ENCODE results near the gene YRDC.

Gene YRDC

DNA sequence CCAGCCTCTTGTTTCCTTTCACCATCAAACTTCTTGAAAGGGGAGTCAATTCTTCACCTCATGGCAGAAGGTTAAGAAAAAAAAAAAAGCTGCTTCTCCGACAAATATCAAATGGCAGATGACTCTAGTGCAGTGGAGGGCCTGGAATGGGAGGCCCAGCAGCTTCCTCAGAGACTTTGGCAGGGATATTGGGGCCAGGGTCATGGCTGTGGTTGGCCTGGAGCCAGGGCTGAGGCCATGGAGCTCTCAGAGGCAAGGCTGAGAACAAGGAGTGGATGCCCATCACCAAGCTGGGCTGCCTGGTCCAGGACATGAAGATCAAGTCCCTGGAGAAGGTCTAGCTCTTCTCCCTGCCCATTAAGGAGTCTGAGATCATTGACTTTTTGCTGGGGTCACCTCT is 32.7 kb upstream of the YRDC start:
- Histone ChIP-seq H2AFZ (ENCODE audit: low read depth, low read length) (no peak overlapping the region), H3K9me3 (ENCODE audit: insufficient read depth, low read length) (no peaks in the 10 kb centered on the region), H4K20me1 (ENCODE audit: insufficient read depth, low read length) (no peaks in the 10 kb centered on the region), H3K36me3 (replicated peaks; ENCODE audit: low read depth, low read length) (peaks cover 5% of the 10 kb centered on the region), H3K4me2 (ENCODE audit: low read length) (no peak overlapping the region), H3K4me1 (ENCODE audit: low read length) (no peaks in the 10 kb centered on the region; the same call in 1 of the 2 replicates), H3K79me2 (ENCODE audit: low read length) (peaks cover 10% of the 10 kb centered on the region; the same call in 1 of the 2 replicates), H3K27ac (ENCODE audit: low read length) (no peak overlapping the region), H3K27me3 (ENCODE audit: low read depth, low read length) (no peaks in the 10 kb centered on the region), H3K9ac (ENCODE audit: low read length) (no peak overlapping the region), H3K4me3 (ENCODE audit: low read length) (no peak overlapping the region)
- TF ChIP-seq EZH2phosphoT487 (IDR thresholded peaks at IDR 0.05; ENCODE audit: low read depth), result no peak
- TF ChIP-seq, protein P1, sequence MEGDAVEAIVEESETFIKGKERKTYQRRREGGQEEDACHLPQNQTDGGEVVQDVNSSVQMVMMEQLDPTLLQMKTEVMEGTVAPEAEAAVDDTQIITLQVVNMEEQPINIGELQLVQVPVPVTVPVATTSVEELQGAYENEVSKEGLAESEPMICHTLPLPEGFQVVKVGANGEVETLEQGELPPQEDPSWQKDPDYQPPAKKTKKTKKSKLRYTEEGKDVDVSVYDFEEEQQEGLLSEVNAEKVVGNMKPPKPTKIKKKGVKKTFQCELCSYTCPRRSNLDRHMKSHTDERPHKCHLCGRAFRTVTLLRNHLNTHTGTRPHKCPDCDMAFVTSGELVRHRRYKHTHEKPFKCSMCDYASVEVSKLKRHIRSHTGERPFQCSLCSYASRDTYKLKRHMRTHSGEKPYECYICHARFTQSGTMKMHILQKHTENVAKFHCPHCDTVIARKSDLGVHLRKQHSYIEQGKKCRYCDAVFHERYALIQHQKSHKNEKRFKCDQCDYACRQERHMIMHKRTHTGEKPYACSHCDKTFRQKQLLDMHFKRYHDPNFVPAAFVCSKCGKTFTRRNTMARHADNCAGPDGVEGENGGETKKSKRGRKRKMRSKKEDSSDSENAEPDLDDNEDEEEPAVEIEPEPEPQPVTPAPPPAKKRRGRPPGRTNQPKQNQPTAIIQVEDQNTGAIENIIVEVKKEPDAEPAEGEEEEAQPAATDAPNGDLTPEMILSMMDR (IDR thresholded peaks at IDR 0.05; ENCODE audit: low read depth, low read length), result no peak

DNA sequence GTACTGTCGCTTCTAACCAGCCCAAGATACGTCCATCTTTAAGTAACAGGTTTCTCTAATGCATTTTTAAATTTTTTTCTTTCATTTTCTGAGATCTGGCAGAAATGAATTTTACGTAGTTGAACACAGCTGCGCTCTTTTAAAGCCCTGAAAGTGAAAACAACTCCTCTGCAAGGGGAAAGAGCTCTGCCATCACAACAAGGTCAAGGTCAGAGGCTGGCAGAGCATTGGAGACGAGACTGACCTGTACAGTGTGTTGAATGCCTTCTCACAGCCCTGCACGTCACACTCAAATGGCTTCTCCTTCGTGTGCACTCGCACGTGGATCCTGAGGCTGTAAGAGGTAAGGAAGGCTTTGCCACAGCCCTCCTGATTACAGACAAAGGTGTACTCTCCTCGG is 31.7 kb upstream of the YRDC start:
- H3K9me3 ChIP-seq (ENCODE audit: insufficient read depth, low read length), result no peaks in the 10 kb centered on the region
- no peak overlapping the region for H3K9ac ChIP-seq (ENCODE audit: low read length)
- H3K27me3 ChIP-seq (ENCODE audit: low read depth, low read length), result no peaks in the 10 kb centered on the region
- no peak for TF ChIP-seq EZH2phosphoT487 (IDR thresholded peaks at IDR 0.05; ENCODE audit: low read depth)
- TF ChIP-seq, protein P1 (IDR thresholded peaks at IDR 0.05; ENCODE audit: low read depth, low read length), result no peak
- H3K4me2 ChIP-seq (ENCODE audit: low read length), result no peak overlapping the region
- H3K4me3 ChIP-seq (ENCODE audit: low read length), result no peak overlapping the region
- peaks cover 4% of the 10 kb centered on the region; the same call in 1 of the 2 replicates for H3K79me2 ChIP-seq (ENCODE audit: low read length)
- H3K27ac ChIP-seq (ENCODE audit: low read length), result no peak overlapping the region
- peaks cover 8% of the 10 kb centered on the region for H3K36me3 ChIP-seq (replicated peaks; ENCODE audit: low read depth, low read length)
- H2AFZ ChIP-seq (ENCODE audit: low read depth, low read length), result no peak overlapping the region
- no peaks in the 10 kb centered on the region for H3K4me1 ChIP-seq (ENCODE audit: low read length)
- no peaks in the 10 kb centered on the region for H4K20me1 ChIP-seq (ENCODE audit: insufficient read depth, low read length)

DNA sequence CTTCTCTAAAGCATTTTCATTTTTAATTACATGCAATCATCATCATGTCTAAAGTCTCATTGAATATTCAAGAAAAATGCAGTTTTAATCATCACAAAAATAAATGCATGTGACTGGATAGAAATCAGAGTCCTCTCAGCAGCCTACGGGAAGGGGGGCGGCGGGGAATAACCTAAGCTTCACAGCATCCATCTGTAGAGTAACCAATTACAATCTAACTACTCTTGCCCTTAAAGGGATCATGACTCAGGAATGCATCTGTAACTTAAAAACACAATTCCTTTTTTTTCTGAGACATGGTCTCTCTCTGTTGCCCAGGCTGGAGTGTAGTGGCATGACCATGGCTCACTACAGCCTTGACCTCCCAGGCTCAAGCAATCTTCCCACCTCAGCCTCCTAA is 28.8 kb upstream of the YRDC start:
- Histone ChIP-seq H3K9ac (ENCODE audit: low read length) (no peak overlapping the region), H4K20me1 (ENCODE audit: insufficient read depth, low read length) (no peaks in the 10 kb centered on the region), H3K27ac (ENCODE audit: low read length) (no peak overlapping the region), H2AFZ (ENCODE audit: low read depth, low read length) (no peak overlapping the region), H3K27me3 (ENCODE audit: low read depth, low read length) (no peaks in the 10 kb centered on the region), H3K4me2 (ENCODE audit: low read length) (no peak overlapping the region), H3K36me3 (replicated peaks; ENCODE audit: low read depth, low read length) (peaks cover 14% of the 10 kb centered on the region), H3K9me3 (ENCODE audit: insufficient read depth, low read length) (no peaks in the 10 kb centered on the region), H3K79me2 (ENCODE audit: low read length) (no peaks in the 10 kb centered on the region), H3K4me3 (ENCODE audit: low read length) (no peak overlapping the region), H3K4me1 (ENCODE audit: low read length) (no peaks in the 10 kb centered on the region)
- TF ChIP-seq EZH2phosphoT487 (IDR thresholded peaks at IDR 0.05; ENCODE audit: low read depth), result no peak
- TF ChIP-seq, protein P1 (IDR thresholded peaks at IDR 0.05; ENCODE audit: low read depth, low read length), result no peak

DNA sequence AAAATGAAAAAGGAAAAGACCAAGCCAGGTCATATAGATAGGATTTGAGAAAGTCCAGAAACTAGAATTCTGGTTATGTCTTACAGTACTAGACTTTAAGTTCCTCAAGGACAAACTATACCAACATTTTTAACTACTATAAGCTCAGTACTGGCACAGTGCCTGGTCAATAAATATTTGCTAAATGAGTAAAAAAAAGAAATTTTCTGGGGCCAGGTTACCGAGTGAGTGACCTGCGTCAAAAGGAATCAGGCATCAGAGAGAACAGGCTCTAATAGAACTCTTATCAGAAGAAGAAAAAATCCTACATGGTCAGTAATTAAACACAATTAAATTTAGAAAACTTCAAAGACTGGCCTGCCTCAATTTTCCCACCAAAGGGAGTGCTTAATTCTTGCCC is 23.8 kb upstream of the YRDC start:
- H3K4me1 ChIP-seq (ENCODE audit: low read length), result no peaks in the 10 kb centered on the region
- H3K36me3 ChIP-seq (replicated peaks; ENCODE audit: low read depth, low read length), result peaks cover 9% of the 10 kb centered on the region
- no peak overlapping the region for H2AFZ ChIP-seq (ENCODE audit: low read depth, low read length)
- H3K4me2 ChIP-seq (ENCODE audit: low read length), result no peak overlapping the region
- TF ChIP-seq, protein P1 (IDR thresholded peaks at IDR 0.05; ENCODE audit: low read depth, low read length), result no peak
- TF ChIP-seq EZH2phosphoT487 (IDR thresholded peaks at IDR 0.05; ENCODE audit: low read depth), result no peak
- H3K27me3 ChIP-seq (ENCODE audit: low read depth, low read length), result no peaks in the 10 kb centered on the region
- H4K20me1 ChIP-seq (ENCODE audit: insufficient read depth, low read length), result no peaks in the 10 kb centered on the region
- H3K9me3 ChIP-seq (ENCODE audit: insufficient read depth, low read length), result no peaks in the 10 kb centered on the region
- no peak overlapping the region for H3K4me3 ChIP-seq (ENCODE audit: low read length)
- no peaks in the 10 kb centered on the region for H3K79me2 ChIP-seq (ENCODE audit: low read length)
- H3K27ac ChIP-seq (ENCODE audit: low read length), result no peak overlapping the region
- no peak overlapping the region for H3K9ac ChIP-seq (ENCODE audit: low read length)

Measured in OCI-LY3 (cell line).